ENCODE data around the gene BZW1.

DNA sequence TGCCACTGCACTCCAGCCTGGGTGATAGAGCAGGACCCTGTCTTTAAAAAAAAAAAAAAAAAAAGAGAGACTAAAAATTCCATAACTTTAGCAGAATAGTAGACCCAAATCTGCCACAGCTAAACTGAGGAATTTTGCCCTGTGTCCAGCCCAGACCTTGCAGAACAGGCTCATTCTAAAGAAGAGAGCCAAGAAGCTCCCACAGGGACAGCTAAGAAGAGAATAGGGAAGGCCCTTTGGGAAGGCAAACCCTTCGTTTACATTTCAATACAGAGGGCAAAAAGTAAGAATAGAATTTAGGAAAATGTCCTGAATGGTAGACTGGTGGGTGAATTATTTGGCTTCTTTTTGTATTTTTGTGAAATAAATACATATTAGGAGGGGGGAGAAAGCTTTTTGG lies 21.5 kb upstream of the BZW1 start:
- TF ChIP-seq, protein P1, sequence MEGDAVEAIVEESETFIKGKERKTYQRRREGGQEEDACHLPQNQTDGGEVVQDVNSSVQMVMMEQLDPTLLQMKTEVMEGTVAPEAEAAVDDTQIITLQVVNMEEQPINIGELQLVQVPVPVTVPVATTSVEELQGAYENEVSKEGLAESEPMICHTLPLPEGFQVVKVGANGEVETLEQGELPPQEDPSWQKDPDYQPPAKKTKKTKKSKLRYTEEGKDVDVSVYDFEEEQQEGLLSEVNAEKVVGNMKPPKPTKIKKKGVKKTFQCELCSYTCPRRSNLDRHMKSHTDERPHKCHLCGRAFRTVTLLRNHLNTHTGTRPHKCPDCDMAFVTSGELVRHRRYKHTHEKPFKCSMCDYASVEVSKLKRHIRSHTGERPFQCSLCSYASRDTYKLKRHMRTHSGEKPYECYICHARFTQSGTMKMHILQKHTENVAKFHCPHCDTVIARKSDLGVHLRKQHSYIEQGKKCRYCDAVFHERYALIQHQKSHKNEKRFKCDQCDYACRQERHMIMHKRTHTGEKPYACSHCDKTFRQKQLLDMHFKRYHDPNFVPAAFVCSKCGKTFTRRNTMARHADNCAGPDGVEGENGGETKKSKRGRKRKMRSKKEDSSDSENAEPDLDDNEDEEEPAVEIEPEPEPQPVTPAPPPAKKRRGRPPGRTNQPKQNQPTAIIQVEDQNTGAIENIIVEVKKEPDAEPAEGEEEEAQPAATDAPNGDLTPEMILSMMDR (conservative IDR thresholded peaks at IDR 0.05): no peak
- no peak for TF ChIP-seq EZH2 (IDR thresholded peaks at IDR 0.05; ENCODE audit: low read depth)
